Neural crest cell (in vitro differentiated cells): ENCODE measurements around the gene FGF11. TPM values are rescaled to one million over a fixed set of nuclear protein-coding genes. Genes with fewer than 3 reads are reported as not detected.

Source experiments
- DNase-seq: peaks from one replicate; pipeline ENCODE4 v3.0.0; 2021; ENCODE audit warnings: low read depth, mixed read lengths, low spot score
- H3K27ac Mint-ChIP-seq: one replicate; pipeline ENCODE4 v1.8.0; 2021; ENCODE audit warnings: mild to moderate bottlenecking, mixed read lengths; ENCODE audit not compliant: unreplicated experiment
- H3K27me3 Mint-ChIP-seq: 2 replicates; pipeline ENCODE4 v1.8.0; 2021; ENCODE audit warnings: low read depth, mild to moderate bottlenecking, mixed read lengths
- H3K36me3 Mint-ChIP-seq: 2 replicates; pipeline ENCODE4 v1.8.0; 2021; ENCODE audit warnings: low read depth, mild to moderate bottlenecking, mixed read lengths
- H3K4me1 Mint-ChIP-seq: 2 replicates; pipeline ENCODE4 v1.8.0; 2021; ENCODE audit warnings: mixed read lengths
- H3K4me3 Mint-ChIP-seq: one replicate; pipeline ENCODE4 v1.8.0; 2021; ENCODE audit warnings: mild to moderate bottlenecking, mixed read lengths
- H3K9me3 Mint-ChIP-seq: 2 replicates; pipeline ENCODE4 v1.8.0; 2021; ENCODE audit warnings: mixed read lengths
- total RNA-seq: library from RNA; stranded (reverse); gene quantifications from 2 replicates; pipeline ENCODE4 v1.2.1, GENCODE V29; 2021
- TF ChIP-seq, protein P1 (sequence below): fragments of 200-600 bp; sonication (generic); conservative IDR thresholded peaks from 2 replicates; pipeline ENCODE4 v1.5.0; 2021; ENCODE audit warnings: antibody characterized with exemption, mild to moderate bottlenecking

The FGF11 gene
- total RNA-seq, 1 donor from 2014 or later = 6.0 TPM

DNA sequence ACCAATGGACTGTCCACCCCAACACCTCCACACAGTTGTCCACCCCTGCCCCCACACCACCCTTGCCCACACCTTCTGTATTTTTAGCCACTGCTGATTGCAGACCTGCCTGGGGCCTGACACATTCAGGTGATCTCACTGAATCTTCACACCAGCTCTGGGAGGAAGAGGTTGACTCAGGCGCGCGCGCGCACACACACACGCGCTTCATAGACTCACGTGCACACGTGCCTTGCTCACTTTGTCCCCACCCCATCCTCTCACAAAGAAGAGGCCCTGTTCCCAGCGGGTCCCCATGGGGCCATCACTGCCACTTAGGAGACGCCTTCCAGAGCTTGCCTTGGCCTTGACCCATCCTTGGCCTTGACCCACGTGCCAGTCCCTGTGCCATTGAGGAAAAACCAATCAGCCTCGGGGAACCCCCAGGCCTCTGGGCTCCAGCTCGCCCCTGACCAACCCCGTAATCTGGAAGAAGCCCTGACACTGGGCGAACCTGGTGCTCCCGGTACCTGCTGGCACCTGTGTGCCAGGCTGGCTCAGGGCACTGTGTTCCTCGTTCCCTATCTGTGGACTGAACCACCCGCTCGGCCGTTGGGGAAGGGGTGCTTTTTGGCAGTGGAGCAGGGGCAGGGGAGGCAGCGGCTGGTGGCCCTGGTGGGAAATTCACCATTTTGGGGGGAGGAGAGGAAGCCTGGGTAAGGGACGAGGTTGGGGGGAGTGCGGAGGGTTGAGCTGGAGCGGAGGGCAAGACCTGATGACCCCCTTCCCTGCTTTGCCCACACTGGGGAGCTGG lies 28.5 kb upstream of the FGF11 start:
- no peak overlapping the region for H3K27ac Mint-ChIP-seq
- peaks cover 26% of the 10 kb centered on the region for H3K4me1 Mint-ChIP-seq
- H3K9me3 Mint-ChIP-seq = no peaks in the 10 kb centered on the region
- H3K36me3 Mint-ChIP-seq = peaks cover 14% of the 10 kb centered on the region
- TF ChIP-seq, protein P1, sequence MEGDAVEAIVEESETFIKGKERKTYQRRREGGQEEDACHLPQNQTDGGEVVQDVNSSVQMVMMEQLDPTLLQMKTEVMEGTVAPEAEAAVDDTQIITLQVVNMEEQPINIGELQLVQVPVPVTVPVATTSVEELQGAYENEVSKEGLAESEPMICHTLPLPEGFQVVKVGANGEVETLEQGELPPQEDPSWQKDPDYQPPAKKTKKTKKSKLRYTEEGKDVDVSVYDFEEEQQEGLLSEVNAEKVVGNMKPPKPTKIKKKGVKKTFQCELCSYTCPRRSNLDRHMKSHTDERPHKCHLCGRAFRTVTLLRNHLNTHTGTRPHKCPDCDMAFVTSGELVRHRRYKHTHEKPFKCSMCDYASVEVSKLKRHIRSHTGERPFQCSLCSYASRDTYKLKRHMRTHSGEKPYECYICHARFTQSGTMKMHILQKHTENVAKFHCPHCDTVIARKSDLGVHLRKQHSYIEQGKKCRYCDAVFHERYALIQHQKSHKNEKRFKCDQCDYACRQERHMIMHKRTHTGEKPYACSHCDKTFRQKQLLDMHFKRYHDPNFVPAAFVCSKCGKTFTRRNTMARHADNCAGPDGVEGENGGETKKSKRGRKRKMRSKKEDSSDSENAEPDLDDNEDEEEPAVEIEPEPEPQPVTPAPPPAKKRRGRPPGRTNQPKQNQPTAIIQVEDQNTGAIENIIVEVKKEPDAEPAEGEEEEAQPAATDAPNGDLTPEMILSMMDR = no peak
- peak overlapping the region; percentile 57 for H3K4me3 Mint-ChIP-seq
- H3K27me3 Mint-ChIP-seq = no peaks in the 10 kb centered on the region
- DNase-seq = no peak

DNA sequence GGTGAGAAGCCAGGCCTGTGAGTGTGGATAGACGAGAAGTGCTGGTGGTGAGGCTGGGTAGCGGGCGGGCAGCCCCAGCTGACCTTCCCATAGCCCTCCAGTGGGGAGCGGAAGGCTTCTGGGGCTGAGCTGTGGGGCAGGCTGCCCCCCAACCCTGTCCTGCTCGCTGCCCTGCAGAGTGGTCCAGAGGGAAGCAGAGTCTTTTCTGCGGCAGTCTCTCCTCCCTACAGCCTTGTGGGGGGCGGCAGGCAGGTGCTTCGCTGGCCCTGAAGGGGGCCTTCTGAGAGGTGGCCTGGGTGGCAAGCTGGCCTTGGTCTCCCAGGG lies 27.9 kb upstream of the FGF11 start:
- Mint-ChIP-seq H3K27ac (no peak overlapping the region), H3K4me1 (peaks cover 25% of the 10 kb centered on the region), H3K4me3 (no peak overlapping the region), H3K36me3 (peaks cover 14% of the 10 kb centered on the region), H3K9me3 (no peaks in the 10 kb centered on the region), H3K27me3 (no peaks in the 10 kb centered on the region)
- TF ChIP-seq, protein P1 = no peak
- DNase-seq = no peak

DNA sequence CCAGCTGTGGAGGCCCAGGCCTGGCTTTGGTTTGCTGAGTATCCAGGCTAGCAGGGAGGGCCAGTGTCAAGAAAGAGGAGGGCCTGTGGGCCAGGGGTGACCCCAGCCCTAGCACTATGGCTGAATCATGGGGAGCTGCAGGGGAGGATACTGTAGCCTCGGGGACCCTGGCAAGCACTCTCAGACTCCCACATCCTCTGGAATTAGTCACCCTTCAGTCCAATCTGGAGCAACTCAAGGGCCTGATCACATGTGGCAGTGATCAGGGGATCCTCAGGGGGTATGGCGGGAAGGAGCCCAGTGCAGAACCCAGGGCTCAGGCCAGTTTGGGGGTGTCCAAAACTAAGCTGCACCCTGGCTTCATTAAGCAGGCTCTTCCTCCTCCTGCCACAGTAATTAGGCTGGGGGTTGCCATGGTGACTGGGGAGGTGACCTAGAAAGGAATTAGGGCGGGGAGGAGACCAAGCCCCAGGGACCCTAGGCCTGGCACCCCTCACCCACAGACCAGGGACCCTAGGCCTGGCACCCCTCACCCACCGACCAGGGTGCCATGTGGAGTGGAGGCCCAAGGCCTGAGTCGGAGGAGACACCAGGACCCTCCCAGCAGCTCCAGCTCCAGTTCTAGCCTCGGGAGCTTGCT lies 25.8 kb upstream of the FGF11 start:
- TF ChIP-seq, protein P1 = no peak
- no peak overlapping the region for H3K27ac Mint-ChIP-seq
- DNase-seq = no peak
- H3K4me1 Mint-ChIP-seq = peaks cover 23% of the 10 kb centered on the region
- H3K4me3 Mint-ChIP-seq = peak overlapping the region; percentile 6
- no peaks in the 10 kb centered on the region for H3K9me3 Mint-ChIP-seq
- no peaks in the 10 kb centered on the region for H3K27me3 Mint-ChIP-seq
- H3K36me3 Mint-ChIP-seq = peaks cover 14% of the 10 kb centered on the region

DNA sequence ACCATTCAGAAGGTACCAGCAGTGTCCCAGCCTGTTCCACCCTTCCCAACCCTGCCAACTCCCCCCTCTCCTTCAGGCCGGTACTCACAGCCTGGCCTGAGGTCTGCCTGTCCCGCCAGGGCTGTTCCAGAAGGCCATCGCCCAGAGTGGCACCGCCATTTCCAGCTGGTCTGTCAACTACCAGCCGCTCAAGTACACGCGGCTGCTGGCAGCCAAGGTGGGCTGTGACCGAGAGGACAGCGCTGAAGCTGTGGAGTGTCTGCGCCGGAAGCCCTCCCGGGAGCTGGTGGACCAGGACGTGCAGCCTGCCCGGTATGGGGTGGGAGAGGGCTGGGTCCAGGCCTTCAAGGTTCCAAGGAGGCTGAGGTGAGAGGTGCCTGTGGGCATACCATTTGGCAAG lies 24.5 kb upstream of the FGF11 start:
- H3K9me3 Mint-ChIP-seq = no peaks in the 10 kb centered on the region
- H3K4me3 Mint-ChIP-seq = no peak overlapping the region
- H3K27me3 Mint-ChIP-seq = peaks cover under 1% of the 10 kb centered on the region
- no peak overlapping the region for H3K27ac Mint-ChIP-seq
- TF ChIP-seq, protein P1 = no peak
- DNase-seq = no peak
- peaks cover 37% of the 10 kb centered on the region for H3K4me1 Mint-ChIP-seq
- H3K36me3 Mint-ChIP-seq = peaks cover 6% of the 10 kb centered on the region

DNA sequence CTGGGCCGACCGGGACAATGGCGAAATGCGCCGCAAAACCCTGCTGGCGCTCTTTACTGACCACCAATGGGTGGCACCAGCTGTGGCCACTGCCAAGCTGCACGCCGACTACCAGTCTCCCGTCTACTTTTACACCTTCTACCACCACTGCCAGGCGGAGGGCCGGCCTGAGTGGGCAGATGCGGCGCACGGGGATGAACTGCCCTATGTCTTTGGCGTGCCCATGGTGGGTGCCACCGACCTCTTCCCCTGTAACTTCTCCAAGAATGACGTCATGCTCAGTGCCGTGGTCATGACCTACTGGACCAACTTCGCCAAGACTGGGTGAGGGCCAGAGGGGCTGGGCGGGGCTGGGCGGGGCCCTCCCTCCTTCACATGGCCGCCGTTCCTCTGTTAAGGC lies 23.5 kb upstream of the FGF11 start:
- H3K36me3 Mint-ChIP-seq = no peaks in the 10 kb centered on the region
- no peak overlapping the region for H3K4me3 Mint-ChIP-seq

More for the DNA sequence above, 23.5 kb upstream of the FGF11 start:
- Mint-ChIP-seq H3K27me3 (peaks cover 2% of the 10 kb centered on the region), H3K9me3 (no peaks in the 10 kb centered on the region), H3K27ac (no peak overlapping the region), H3K4me1 (peaks cover 47% of the 10 kb centered on the region)
- no peak for DNase-seq
- TF ChIP-seq, protein P1 = no peak
